Neural progenitor cell (in vitro differentiated cells): Measurements from ENCODE around the gene PREP.

Experiments
- EZH2 ChIP-seq: fragments of 200-600 bp; sonication (generic); IDR thresholded peaks from 2 replicates; pipeline ENCODE4 v1.6.1; 2017; ENCODE audit warnings: antibody characterized with exemption, mild to moderate bottlenecking, moderate library complexity
- EZH2phosphoT487 ChIP-seq: fragments of 200-600 bp; sonication (generic); IDR thresholded peaks from 2 replicates; pipeline ENCODE4 v1.6.1; 2017; ENCODE audit warnings: antibody characterized with exemption
- TF ChIP-seq, protein P1 (sequence below): fragments of 200-600 bp; sonication (generic); IDR thresholded peaks from 2 replicates; pipeline ENCODE4 v1.5.1; 2017; ENCODE audit warnings: antibody characterized with exemption, mild to moderate bottlenecking

DNA sequence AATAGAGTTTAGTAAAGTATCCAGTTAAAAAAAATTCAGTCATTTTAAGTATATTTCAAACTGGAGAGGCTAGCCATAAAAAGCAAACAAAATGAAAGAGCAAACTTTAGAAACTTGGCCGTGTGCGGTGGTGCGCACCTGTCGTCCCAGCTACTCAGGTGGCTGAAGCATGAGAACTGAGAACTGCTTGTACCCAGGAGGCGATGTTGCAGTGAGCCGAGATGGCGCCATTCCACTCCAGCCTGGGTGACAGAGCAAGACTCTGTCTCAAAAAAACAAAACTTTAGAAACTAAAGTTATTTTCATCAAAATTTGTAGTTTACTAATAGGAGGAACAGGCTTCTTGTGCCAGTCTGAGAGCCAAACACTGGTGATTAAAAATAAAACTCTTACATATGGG lies 122.8 kb downstream of the PREP start:
- TF ChIP-seq, protein P1, sequence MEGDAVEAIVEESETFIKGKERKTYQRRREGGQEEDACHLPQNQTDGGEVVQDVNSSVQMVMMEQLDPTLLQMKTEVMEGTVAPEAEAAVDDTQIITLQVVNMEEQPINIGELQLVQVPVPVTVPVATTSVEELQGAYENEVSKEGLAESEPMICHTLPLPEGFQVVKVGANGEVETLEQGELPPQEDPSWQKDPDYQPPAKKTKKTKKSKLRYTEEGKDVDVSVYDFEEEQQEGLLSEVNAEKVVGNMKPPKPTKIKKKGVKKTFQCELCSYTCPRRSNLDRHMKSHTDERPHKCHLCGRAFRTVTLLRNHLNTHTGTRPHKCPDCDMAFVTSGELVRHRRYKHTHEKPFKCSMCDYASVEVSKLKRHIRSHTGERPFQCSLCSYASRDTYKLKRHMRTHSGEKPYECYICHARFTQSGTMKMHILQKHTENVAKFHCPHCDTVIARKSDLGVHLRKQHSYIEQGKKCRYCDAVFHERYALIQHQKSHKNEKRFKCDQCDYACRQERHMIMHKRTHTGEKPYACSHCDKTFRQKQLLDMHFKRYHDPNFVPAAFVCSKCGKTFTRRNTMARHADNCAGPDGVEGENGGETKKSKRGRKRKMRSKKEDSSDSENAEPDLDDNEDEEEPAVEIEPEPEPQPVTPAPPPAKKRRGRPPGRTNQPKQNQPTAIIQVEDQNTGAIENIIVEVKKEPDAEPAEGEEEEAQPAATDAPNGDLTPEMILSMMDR = no peak
- no peak for TF ChIP-seq EZH2
- TF ChIP-seq EZH2phosphoT487 = no peak
